ENCODE measurements around the gene BSCL2. TPM values are rescaled to one million over a fixed set of nuclear protein-coding genes. Genes with fewer than 3 reads are reported as not detected.
A peak's percentile ranks its signal among the peaks of the same experiment; 100 is the strongest.

BSCL2 gene
- total RNA-seq, 1 donor from 2014 or later = 87.0 TPM

GRCh38 chr11:62689421-62690183, 17.6 kb downstream of the BSCL2 start, which contains the start of gene LRRN4CL:
LRRN4CL (minus strand) TSS chr11:62689530; CDS start chr11:62688508, 1,022 bp downstream.
- peak within 1 kb of the TSS; percentile 36 for H3K27ac ChIP-seq
- intact Hi-C loops (cut with DNase I) = no loop called here
- DNase-seq = no peak

GRCh38 chr11:62688491-62688890, 18.7 kb downstream of the BSCL2 start:
- no peak for TF ChIP-seq CTCF (IDR thresholded peaks at IDR 0.05)
- no peak for DNase-seq
- no peaks in the 10 kb centered on the region for H3K9me3 ChIP-seq
- no peak overlapping the region for H3K27ac ChIP-seq
- peaks cover 12% of the 10 kb centered on the region for H3K4me1 ChIP-seq
- peaks cover 38% of the 10 kb centered on the region for H3K36me3 ChIP-seq
- H3K27me3 ChIP-seq (ENCODE audit: low read depth) = peaks cover 8% of the 10 kb centered on the region
- H3K4me3 ChIP-seq = peak overlapping the region; percentile 41
- no peak for ATAC-seq
- intact Hi-C loops (cut with DNase I) = no loop called here

More at GRCh38 chr11:62689421-62690183, 17.6 kb downstream of the BSCL2 start, which contains the start of gene LRRN4CL:
- Histone ChIP-seq H3K4me3 (peak within 1 kb of the TSS; percentile 41), H3K36me3 (peaks cover 40% of the 10 kb centered on the region), H3K4me1 (peaks cover 12% of the 10 kb centered on the region), H3K27me3 (ENCODE audit: low read depth) (peaks cover 8% of the 10 kb centered on the region), H3K9me3 (no peaks in the 10 kb centered on the region)
- TF ChIP-seq CTCF (IDR thresholded peaks at IDR 0.05) = no peak
- peak; percentile 46 to 48 for ATAC-seq

- TF ChIP-seq CTCF (IDR thresholded peaks at IDR 0.05) = no peak
- H3K36me3 ChIP-seq = peaks cover 30% of the 10 kb centered on the region
- intact Hi-C loops (cut with DNase I) = no loop called here
- H3K9me3 ChIP-seq = no peaks in the 10 kb centered on the region
- DNase-seq (no peak), ATAC-seq (peak; percentile 50 to 67)
- H3K4me1 ChIP-seq = peaks cover 12% of the 10 kb centered on the region
- H3K27ac ChIP-seq = peak overlapping the region; percentile 24
- peak overlapping the region; percentile 41 for H3K4me3 ChIP-seq
- H3K27me3 ChIP-seq (ENCODE audit: low read depth) = peaks cover 8% of the 10 kb centered on the region
These were observed 19.5 kb downstream of the BSCL2 start for GRCh38 chr11:62687508-62688396.

- no peak for TF ChIP-seq CTCF (IDR thresholded peaks at IDR 0.05)
- H3K36me3 ChIP-seq = peaks cover 4% of the 10 kb centered on the region
- DNase-seq (no peak), ATAC-seq (no peak)
- H3K4me1 ChIP-seq = peaks cover 29% of the 10 kb centered on the region
- H3K27ac ChIP-seq = no peak overlapping the region
- intact Hi-C loops (cut with DNase I) = no loop called here
- H3K4me3 ChIP-seq = no peak overlapping the region
- peaks cover under 1% of the 10 kb centered on the region for H3K27me3 ChIP-seq (ENCODE audit: low read depth)
- no peaks in the 10 kb centered on the region for H3K9me3 ChIP-seq
These were observed 24.7 kb downstream of the BSCL2 start for GRCh38 chr11:62682518-62682917.

- intact Hi-C loops (cut with DNase I) = no loop called here
- Histone ChIP-seq H3K27me3 (ENCODE audit: low read depth) (no peaks in the 10 kb centered on the region), H3K4me1 (peaks cover 34% of the 10 kb centered on the region), H3K36me3 (peaks cover 21% of the 10 kb centered on the region), H3K27ac (no peak overlapping the region), H3K9me3 (no peaks in the 10 kb centered on the region), H3K4me3 (no peak overlapping the region)
- ATAC-seq = peak; percentile 75 to 79
- peak; percentile 54 for TF ChIP-seq CTCF (IDR thresholded peaks at IDR 0.05)
- DNase-seq = no peak
These were observed 26.4 kb downstream of the BSCL2 start for GRCh38 chr11:62680825-62681240.

All from lower lobe of right lung (tissue), 2 donors.